GM21390 (cell line): ENCODE results near the gene HMGB3.
A peak's percentile ranks its signal among the peaks of the same experiment; 100 is the strongest.
"Not testable (repeated sequence)": the region's sequence is repeated elsewhere in the genome, so short reads cannot be mapped to it uniquely, and the experiment has no call there.

Experiments
- ATAC-seq: cut with Tn5 transposase; IDR thresholded peaks from one replicate; pipeline ENCODE4 v1.9.1; 2021; ENCODE audit not compliant: unreplicated experiment

Gene HMGB3

DNA sequence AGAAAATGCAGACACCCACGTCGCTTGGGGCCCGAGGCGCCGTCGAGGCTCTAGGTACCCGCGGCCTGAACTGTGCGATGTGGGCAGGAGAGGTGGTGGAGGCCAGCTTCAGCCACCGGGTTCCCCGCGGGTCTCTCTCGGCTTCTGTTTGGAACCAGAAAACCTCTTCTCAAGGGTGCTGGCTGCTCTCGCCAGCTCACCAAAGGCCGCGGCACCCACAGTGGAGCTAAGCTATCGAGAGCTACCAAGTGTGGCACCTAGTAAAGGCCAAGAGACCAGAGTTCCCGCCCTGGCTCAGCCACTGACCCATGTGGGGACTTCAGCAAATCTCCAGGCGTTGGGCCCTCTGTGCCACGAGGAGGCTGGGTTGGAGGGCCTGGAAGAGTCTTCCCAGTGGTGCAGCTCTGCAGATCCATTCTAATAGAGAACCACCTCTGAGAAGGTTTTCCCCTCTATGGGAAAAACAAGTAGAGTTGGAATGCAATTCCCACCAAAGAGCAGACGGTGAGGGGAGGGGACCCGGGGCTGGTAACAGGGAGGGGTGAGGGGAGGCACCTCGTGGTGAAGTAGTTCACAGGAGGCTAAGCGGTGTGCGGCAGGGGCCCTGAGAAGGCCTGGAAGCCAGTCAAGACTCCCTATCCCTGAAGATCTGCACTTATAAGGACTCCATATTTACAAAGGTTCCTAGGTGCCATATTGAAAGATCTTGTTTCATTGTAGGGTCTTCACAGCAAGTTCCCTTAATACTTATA is 5.5 kb upstream of the HMGB3 start:
- ATAC-seq: no peak

GRCh38 chrX:150980186-150980585 is 2.9 kb upstream of the HMGB3 start:
- ATAC-seq: no peak

- ATAC-seq: no peak
Measured at GRCh38 chrX:150980711-150981110, 2.4 kb upstream of the HMGB3 start.

DNA sequence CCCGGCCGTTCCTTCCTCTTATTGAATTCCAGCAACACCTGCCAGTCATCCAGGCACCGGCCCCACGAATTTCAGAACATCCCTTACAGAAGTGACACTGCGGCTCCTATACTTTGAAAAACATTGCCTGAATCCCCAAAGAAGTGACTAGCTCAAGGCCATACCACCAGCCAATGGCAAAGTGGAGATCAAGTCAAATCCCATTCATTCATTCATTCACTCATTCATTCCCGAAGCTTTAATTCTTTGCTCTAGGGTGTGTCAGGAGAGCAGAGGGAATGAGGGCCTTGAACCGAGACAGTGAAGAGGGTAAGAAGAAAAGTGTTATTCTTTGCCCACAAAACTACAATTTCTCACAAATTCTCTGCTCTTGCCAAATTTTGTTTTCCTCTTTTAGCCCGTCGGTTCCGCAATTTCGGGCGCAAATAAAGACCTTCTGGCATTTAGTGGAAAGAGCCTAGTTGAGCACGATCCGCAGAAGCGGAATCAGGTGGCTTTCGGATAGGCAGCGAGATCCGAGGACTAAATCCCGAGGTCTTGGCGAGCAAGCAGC is 824 bp upstream of the HMGB3 start:
- no peak for ATAC-seq

- ATAC-seq: peak; percentile 17
Measured at GRCh38 chrX:150983521-150984168, 510 bp downstream of the HMGB3 start.

GRCh38 chrX:150984169-150984824 is 1.2 kb downstream of the HMGB3 start:
- ATAC-seq: peak; percentile 3

DNA sequence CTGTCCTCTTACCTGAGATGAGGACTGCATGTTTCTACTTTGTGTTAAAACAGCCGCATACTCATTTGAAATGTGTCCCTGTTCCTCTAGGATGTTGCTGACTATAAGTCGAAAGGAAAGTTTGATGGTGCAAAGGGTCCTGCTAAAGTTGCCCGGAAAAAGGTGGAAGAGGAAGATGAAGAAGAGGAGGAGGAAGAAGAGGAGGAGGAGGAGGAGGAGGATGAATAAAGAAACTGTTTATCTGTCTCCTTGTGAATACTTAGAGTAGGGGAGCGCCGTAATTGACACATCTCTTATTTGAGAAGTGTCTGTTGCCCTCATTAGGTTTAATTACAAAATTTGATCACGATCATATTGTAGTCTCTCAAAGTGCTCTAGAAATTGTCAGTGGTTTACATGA is 4.6 kb downstream of the HMGB3 start:
- not testable (repeated sequence) for ATAC-seq

DNA sequence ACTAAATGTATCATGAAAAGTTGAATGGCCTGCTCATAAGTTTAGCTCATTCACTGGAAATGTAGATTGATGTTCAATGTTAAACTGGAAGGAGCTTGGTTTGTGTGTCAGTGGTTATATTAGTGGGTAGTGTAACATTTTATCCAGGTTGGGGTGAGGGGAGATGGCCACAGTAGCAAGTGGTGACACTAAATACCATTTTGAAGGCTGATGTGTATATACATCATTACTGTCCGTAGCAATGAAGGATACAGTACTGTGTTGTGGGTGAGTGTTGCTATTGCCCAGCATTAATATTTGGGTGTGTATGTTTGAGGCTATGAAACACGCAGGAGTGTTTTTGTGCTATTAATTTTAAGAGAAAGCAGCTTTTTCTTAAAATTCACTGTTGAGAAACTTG is 6.3 kb downstream of the HMGB3 start:
- no peak for ATAC-seq

DNA sequence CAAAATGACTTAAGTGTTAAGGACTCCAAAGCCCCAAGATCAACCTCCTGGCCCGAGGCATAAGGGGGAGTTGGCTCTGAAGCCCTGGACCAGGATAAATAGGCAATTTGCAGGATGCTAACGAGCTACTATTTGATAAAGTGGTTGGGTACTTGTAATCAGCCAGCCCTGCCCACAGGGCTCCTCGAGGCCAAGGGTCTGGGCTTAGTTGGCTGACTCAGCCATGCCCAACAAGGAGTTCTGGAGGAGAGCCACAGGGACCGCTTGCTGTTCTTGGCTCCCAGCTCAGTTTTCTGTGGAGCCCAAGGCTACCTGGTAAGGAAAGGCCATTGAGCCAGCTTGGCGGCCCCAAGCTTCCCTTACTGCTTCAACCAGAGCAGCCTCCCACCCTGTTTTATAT is 7.8 kb downstream of the HMGB3 start:
- no peak for ATAC-seq

DNA sequence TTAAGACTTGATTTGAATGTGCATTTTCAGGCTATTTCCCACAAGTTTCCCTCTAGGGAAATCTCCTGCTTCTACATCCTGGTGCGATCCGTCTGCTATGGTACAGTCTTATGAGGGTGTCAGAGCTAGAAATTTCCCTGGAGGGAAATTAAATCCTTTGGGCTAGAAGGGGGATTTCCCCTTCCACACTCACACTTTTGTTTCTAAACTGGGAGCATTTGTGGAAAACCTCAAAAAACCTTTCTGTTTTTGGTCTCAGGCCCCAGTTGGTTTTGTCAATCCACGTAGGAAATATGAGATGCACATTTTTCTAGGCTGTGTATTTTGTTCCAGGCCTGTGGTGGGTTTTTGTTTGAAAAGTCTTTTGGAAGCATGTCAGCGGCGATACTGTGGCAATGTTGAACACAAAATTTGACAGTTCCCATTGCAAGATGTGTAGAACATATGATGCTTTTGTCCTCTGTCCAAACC is 17.8 kb downstream of the HMGB3 start:
- no peak for ATAC-seq

GRCh38 chrX:151004085-151004484 is 20.9 kb downstream of the HMGB3 start:
- ATAC-seq: no peak

GRCh38 chrX:151006410-151007109 is 23.4 kb downstream of the HMGB3 start:
- ATAC-seq: no peak

DNA sequence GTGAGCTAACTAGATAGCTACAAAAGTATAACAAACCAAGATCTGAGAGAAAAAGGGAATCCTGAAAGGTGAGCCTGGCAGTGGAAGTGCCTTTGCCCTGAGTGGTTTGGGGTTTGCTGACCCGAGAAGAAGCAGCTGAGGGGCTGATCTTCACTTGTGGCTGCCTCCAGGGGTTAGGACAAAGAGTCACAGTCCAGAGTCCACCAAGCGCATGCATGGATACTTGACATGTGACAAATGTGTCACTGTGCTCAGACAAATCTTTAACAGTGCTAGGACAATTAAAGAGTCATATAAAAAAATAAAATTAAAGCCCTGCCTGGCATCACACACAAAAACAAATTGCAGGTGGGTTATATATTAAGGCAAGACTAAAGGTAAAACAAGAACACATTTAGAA is 26.4 kb downstream of the HMGB3 start:
- no peak for ATAC-seq

DNA sequence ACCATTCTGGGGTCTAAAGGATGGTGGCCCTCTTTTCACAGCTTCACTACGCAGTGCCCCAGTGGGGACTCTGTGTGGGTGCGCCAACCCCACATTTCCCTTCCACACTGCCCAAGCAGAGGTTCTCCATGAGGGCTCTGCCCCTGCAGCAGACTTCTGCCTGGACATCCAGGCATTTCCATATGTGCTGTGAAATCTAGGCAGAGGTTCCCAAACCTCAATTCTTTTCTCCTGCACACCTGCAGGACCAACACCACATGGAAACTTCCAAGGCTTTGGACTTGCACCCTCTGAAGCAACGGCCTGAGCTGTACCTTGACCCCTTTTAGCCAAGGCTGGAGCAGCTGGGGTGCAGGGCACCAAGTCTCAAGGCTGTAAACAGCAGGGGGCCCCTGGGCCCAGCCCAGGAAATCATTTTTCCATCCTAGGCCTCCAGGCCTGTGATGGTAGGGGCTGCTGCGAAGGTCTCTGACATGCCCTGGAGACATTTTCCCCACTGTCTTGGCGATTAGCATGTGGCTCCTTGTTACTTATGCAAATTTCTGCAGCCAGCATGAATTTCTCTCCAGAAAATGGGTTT is 30.1 kb downstream of the HMGB3 start:
- ATAC-seq: no peak

DNA sequence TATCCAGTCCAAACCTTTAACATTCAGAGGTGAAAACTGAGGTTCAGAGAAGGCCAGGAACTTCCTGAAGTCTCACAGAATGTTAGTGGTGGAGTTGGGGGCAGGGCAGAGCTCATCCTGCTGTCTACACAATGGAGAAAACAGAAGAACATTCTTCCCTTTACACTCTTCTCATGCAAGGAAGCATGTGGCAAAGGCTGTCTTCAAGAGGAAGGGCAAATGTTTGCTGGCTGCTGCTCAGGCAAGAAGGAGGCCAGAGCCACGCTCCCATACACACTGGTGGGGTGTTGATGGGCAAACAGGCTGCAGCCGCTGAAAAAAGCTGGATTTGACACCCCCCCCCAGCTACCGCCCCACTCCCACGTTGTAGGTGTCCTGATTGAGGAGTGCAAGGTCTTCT is 32.5 kb downstream of the HMGB3 start:
- no peak for ATAC-seq

DNA sequence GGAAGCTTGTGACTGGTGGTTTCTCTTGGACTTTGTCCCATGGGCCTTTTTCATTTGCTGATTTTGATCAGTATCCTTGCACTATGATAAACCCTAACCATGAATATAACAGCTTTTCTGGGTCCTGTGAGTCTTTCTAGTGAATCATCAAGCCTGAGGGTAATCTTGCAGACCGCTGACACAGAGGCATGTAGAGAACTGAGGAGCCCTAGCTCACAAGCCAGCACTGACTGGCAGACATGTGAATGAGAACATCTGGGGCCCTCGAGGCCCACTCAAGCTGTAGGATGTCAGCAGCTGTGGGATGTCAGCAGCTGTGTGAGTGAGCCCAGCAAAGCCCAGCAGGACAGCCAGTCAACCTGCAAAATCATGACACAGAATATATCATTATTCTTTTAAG is 36.7 kb downstream of the HMGB3 start:
- ATAC-seq: no peak

- ATAC-seq: no peak
Measured at GRCh38 chrX:151030845-151031244, 47.7 kb downstream of the HMGB3 start.

GRCh38 chrX:151031391-151031975 is 48.3 kb downstream of the HMGB3 start:
- no peak for ATAC-seq

GRCh38 chrX:151039351-151039750 is 56.2 kb downstream of the HMGB3 start:
- ATAC-seq: no peak
